IMR-90 (cell line): ENCODE measurements around the gene SLC15A3. TPM values are rescaled to one million over a fixed set of nuclear protein-coding genes. Genes with fewer than 3 reads are reported as not detected.

Experiments
- ATAC-seq: fragments of 200-7000 bp; cut with Tn5 transposase; 2 replicates; pipeline ENCODE4 v1.9.1; 2020; ENCODE audit warnings: low read depth, mild to moderate bottlenecking, moderate library complexity
- BruUV-seq: library from RNA; stranded (reverse); fragments of 400-500 nt; replicated peaks from 2 replicates; lab custom pipeline; 2021; lab: Mats Ljungman, UMichigan
- CTCF ChIA-PET: fragments of 300-600 bp; formaldehyde crosslinking; extraction: SDS; loops from one replicate; lab custom pipeline; 2021; ENCODE audit warnings: antibody characterized with exemption; lab: Yijun Ruan, JAX
- POLR2A ChIA-PET: fragments of 300-600 bp; sonication (Branson Sonifier 250); formaldehyde crosslinking; loops from one replicate; lab custom pipeline; 2022; ENCODE audit warnings: antibody characterized with exemption; ENCODE audit not compliant: unreplicated experiment; lab: Charles Lee
- DNase-seq: peaks from one replicate; pipeline ENCODE4 v3.0.0; 2013
- H2AFZ ChIP-seq: replicated peaks from 2 replicates; pipeline ENCODE3; 2013; ENCODE audit warnings: low read length, mild to moderate bottlenecking; ENCODE audit not compliant: poor library complexity
- H2AK5ac ChIP-seq: 2 replicates; pipeline ENCODE4 v1.6.1; 2013; ENCODE audit warnings: low read depth, low read length, inconsistent platforms
- H2AK9ac ChIP-seq: replicated peaks from 2 replicates; pipeline ENCODE3; 2013; ENCODE audit warnings: mild to moderate bottlenecking, low read depth, low read length, moderate library complexity; ENCODE audit not compliant: poor library complexity
- H2BK120ac ChIP-seq: 2 replicates; pipeline ENCODE4 v1.6.1; 2013; ENCODE audit warnings: low read depth, low read length, inconsistent platforms
- H2BK15ac ChIP-seq: 3 replicates; pipeline ENCODE4 v1.6.1; 2013; ENCODE audit warnings: low read depth, low read length, inconsistent platforms
- H2BK20ac ChIP-seq: 2 replicates; pipeline ENCODE4 v1.6.1; 2013; ENCODE audit warnings: low read depth, mild to moderate bottlenecking, inconsistent platforms, low read length, moderate library complexity
- H2BK5ac ChIP-seq: 2 replicates; pipeline ENCODE4 v1.6.1; 2013; ENCODE audit warnings: mild to moderate bottlenecking, low read depth, low read length, inconsistent platforms; ENCODE audit not compliant: poor library complexity, severe bottlenecking
- H3K14ac ChIP-seq: replicated peaks from 2 replicates; pipeline ENCODE4 v1.6.1; 2013; ENCODE audit warnings: low read depth, low read length, inconsistent platforms
- H3K18ac ChIP-seq: 2 replicates; pipeline ENCODE4 v1.6.1; 2013; ENCODE audit warnings: low read depth, low read length, control low read depth
- H3K23ac ChIP-seq: 2 replicates; pipeline ENCODE4 v1.6.1; 2013; ENCODE audit warnings: low read depth, low read length, inconsistent platforms
- H3K27ac ChIP-seq: 2 replicates; pipeline ENCODE4 v1.5.1; 2013; ENCODE audit warnings: mild to moderate bottlenecking, control low read depth, low read length; ENCODE audit not compliant: insufficient read depth
- H3K27me3 ChIP-seq: 2 replicates; pipeline ENCODE4 v1.6.1; 2013; ENCODE audit warnings: low read length; ENCODE audit not compliant: control insufficient read depth, insufficient read depth
- H3K36me3 ChIP-seq: 2 replicates; pipeline ENCODE4 v1.6.1; 2013; ENCODE audit warnings: low read length, mixed read lengths; ENCODE audit not compliant: control insufficient read depth, insufficient read depth
- H3K4ac ChIP-seq: 2 replicates; pipeline ENCODE4 v1.6.1; 2013; ENCODE audit warnings: low read depth, low read length, inconsistent platforms
- H3K4me1 ChIP-seq: 2 replicates; pipeline ENCODE4 v1.6.1; 2013; ENCODE audit warnings: low read length, mixed read lengths; ENCODE audit not compliant: control insufficient read depth, insufficient read depth
- H3K4me2 ChIP-seq: 2 replicates; pipeline ENCODE4 v1.6.1; 2013; ENCODE audit warnings: low read depth, mild to moderate bottlenecking, control low read depth, low read length, moderate library complexity
- H3K4me3 ChIP-seq: 2 replicates; pipeline ENCODE4 v1.5.1; 2013; ENCODE audit warnings: low read depth, mild to moderate bottlenecking, control low read depth, low read length, moderate library complexity; ENCODE audit not compliant: insufficient read depth
- H3K56ac ChIP-seq: 2 replicates; pipeline ENCODE4 v1.6.1; 2013; ENCODE audit warnings: low read length, inconsistent platforms; ENCODE audit not compliant: insufficient read depth; ENCODE audit errors: extremely low read depth
- H3K79me1 ChIP-seq, 2 experiments: 2 replicates each; pipeline ENCODE4 v1.6.1; 2013; ENCODE audit warnings: low read length in 2 of 2, inconsistent platforms in 1 of 2, low read depth in 1 of 2
- H3K9ac ChIP-seq: 2 replicates; pipeline ENCODE4 v1.6.1; 2013; ENCODE audit warnings: low read depth, low read length, control low read depth
- H3K9me1 ChIP-seq: 2 replicates; pipeline ENCODE4 v1.6.1; 2013; ENCODE audit warnings: low read length, inconsistent platforms; ENCODE audit not compliant: insufficient read depth
- H3K9me3 ChIP-seq: 2 replicates; pipeline ENCODE4 v1.6.1; 2013; ENCODE audit warnings: low read length; ENCODE audit not compliant: control insufficient read depth, insufficient read depth
- H4K20me1 ChIP-seq: 2 replicates; pipeline ENCODE4 v1.6.1; 2013; ENCODE audit warnings: low read length, inconsistent platforms; ENCODE audit not compliant: insufficient read depth
- H4K5ac ChIP-seq: 2 replicates; pipeline ENCODE4 v1.6.1; 2013; ENCODE audit warnings: mild to moderate bottlenecking, low read depth, low read length, control low read depth
- H4K8ac ChIP-seq, 2 experiments: 2 replicates each; pipeline ENCODE4 v1.6.1; 2013; ENCODE audit warnings: low read depth in 2 of 2, low read length in 2 of 2, control low read depth in 1 of 2, inconsistent platforms in 1 of 2
- H4K91ac ChIP-seq: 2 replicates; pipeline ENCODE4 v1.6.1; 2013; ENCODE audit warnings: low read depth, low read length, inconsistent platforms; ENCODE audit not compliant: insufficient read depth
- BHLHE40 ChIP-seq: fragments of 150-350 bp; IDR thresholded peaks from 2 replicates; pipeline ENCODE4 v1.6.1; 2016; ENCODE audit warnings: mild to moderate bottlenecking, low read depth, low read length
- CEBPB ChIP-seq: IDR thresholded peaks from 2 replicates; pipeline ENCODE4 v1.6.1; 2012; ENCODE audit warnings: low read depth, low read length, improper control_type of control experiment
- CTCF ChIP-seq: conservative IDR thresholded peaks from 2 replicates; pipeline ENCODE4 v1.5.1; 2012; ENCODE audit warnings: mild to moderate bottlenecking, low read depth, low read length, improper control_type of control experiment
- ELK1 ChIP-seq: fragments of 150-350 bp; IDR thresholded peaks from 2 replicates; pipeline ENCODE4 v1.6.1; 2016; ENCODE audit warnings: low read depth, mild to moderate bottlenecking, low read length, moderate library complexity, borderline replicate concordance
- FOS ChIP-seq: fragments of 150-350 bp; IDR thresholded peaks from 2 replicates; pipeline ENCODE4 v1.6.1; 2016; ENCODE audit warnings: low read depth, low read length
- MAFK ChIP-seq: IDR thresholded peaks from 2 replicates; pipeline ENCODE4 v1.6.1; 2012; ENCODE audit warnings: low read depth, low read length, improper control_type of control experiment
- MAZ ChIP-seq: IDR thresholded peaks from 2 replicates; pipeline ENCODE4 v1.6.1; 2012; ENCODE audit warnings: low read depth, mild to moderate bottlenecking, low read length, improper control_type of control experiment, moderate library complexity, borderline replicate concordance
- MXI1 ChIP-seq: IDR thresholded peaks from 2 replicates; pipeline ENCODE4 v1.6.1; 2012; ENCODE audit warnings: low read depth, mild to moderate bottlenecking, low read length, moderate library complexity, borderline replicate concordance
- NFE2L2 ChIP-seq: fragments of 150-350 bp; IDR thresholded peaks from 2 replicates; pipeline ENCODE4 v1.6.1; 2016; ENCODE audit warnings: low read depth, mild to moderate bottlenecking, low read length
- POLR2A ChIP-seq: IDR thresholded peaks from 2 replicates; pipeline ENCODE4 v1.6.1; 2012; ENCODE audit warnings: mild to moderate bottlenecking, low read depth, low read length
- RAD21 ChIP-seq: IDR thresholded peaks from 2 replicates; pipeline ENCODE4 v1.6.1; 2012; ENCODE audit warnings: low read length, improper control_type of control experiment
- RCOR1 ChIP-seq: IDR thresholded peaks from 2 replicates; pipeline ENCODE4 v1.6.1; 2012; ENCODE audit warnings: mild to moderate bottlenecking, low read length, improper control_type of control experiment; ENCODE audit not compliant: insufficient replicate concordance
- RFX5 ChIP-seq: IDR thresholded peaks from 2 replicates; pipeline ENCODE4 v1.8.0; 2012; ENCODE audit warnings: low read depth, mild to moderate bottlenecking, low read length, moderate library complexity
- SMC3 ChIP-seq: fragments of 150-350 bp; IDR thresholded peaks from 2 replicates; pipeline ENCODE4 v1.6.1; 2016; ENCODE audit warnings: low read depth, mild to moderate bottlenecking, antibody characterized with exemption, low read length, moderate library complexity
- WGBS, 2 experiments: methylation state at CpG; one replicate each; pipeline versions ENCODE4 v1.1.5 to v1.1.7; 2013; ENCODE audit warnings: missing lambda C conversion rate in 2 of 2; ENCODE audit not compliant: insufficient read length in 1 of 2; ENCODE audit errors: extremely low coverage in 2 of 2; 5-methylcytosine and 5-hydroxymethylcytosine counted together
- dilution Hi-C: fragments of 300-500 bp; cut with HindIII; formaldehyde crosslinking; loops from one replicate; pipeline ENCODE4 v1.14.3; 2018; ENCODE audit warnings: low sequenced_read_pairs; ENCODE audit not compliant: unreplicated experiment
- in situ Hi-C: fragments of 300-500 bp; cut with MboI; formaldehyde crosslinking; loops from 3 replicates; pipeline ENCODE4 v1.14.3; 2019; ENCODE audit warnings: low sequenced_read_pairs, inconsistent platforms, mixed read lengths
- intact Hi-C: fragments of 100-400 bp; cut with micrococcal nuclease; formaldehyde crosslinking; loops from 2 replicates; pipeline ENCODE4 v1.10.0; 2022
- polyA plus RNA-seq, 3 experiments: library from polyadenylated mRNA; depleted of rRNA; stranded (reverse); fragments of >200 nt; gene quantifications; 2 replicates each; pipeline ENCODE4 v1.2.3, GENCODE V29; 2012; ENCODE audit warnings: low replicate concordance in 1 of 3
- total RNA-seq: library from RNA; depleted of rRNA; stranded (reverse); fragments of >200 nt; gene quantifications from 2 replicates; pipeline ENCODE4 v1.2.3, GENCODE V29; 2012

Gene SLC15A3
- total and polyA plus RNA-seq, 2 of the 4 experiments (the other 2 are of a cell fraction): 3.2 to 4.4 TPM

GRCh38 chr11:60899046-60899936, 52.7 kb downstream of the SLC15A3 start:
- H3K79me1 ChIP-seq: peaks cover 2 to 30% of the 10 kb centered on the region in 2 experiments; a peak in 3 of 4 replicates
- H3K27me3 ChIP-seq: no peaks in the 10 kb centered on the region
- H3K27ac ChIP-seq: no peak overlapping the region
- intact Hi-C loops: loop anchor here (1.0 kb wide), 2 partner anchors 68 to 124 kb away; no protein-coding TSS in a partner anchor
- ATAC-seq (peak; percentile 99), DNase-seq (peak; percentile 73)
- dilution Hi-C loops: no loop called here
- no peak overlapping the region for H3K4me3 ChIP-seq
- H4K5ac ChIP-seq: no peak overlapping the region
- peak overlapping the region; percentile 14 for H2AFZ ChIP-seq
- no peaks in the 10 kb centered on the region for H3K9me1 ChIP-seq
- no peaks in the 10 kb centered on the region for H3K4me1 ChIP-seq
- no peak overlapping the region for H3K23ac ChIP-seq
- 75% methylated on average over 4 of the region's 12 CpGs; no CpG with 5 or more reads in 1 of the 2 experiments for WGBS, 2 experiments
- H3K4ac ChIP-seq: no peak overlapping the region
- no peak overlapping the region for H2BK15ac ChIP-seq
- no peak overlapping the region for H3K56ac ChIP-seq
- H3K4me2 ChIP-seq: no peak overlapping the region
- no peak overlapping the region for H2BK5ac ChIP-seq
- in situ Hi-C loops: loop anchor here (5.0 kb wide), 1 partner anchor 122 kb away; no protein-coding TSS in a partner anchor
- H3K9ac ChIP-seq: no peak overlapping the region
- H4K20me1 ChIP-seq: peaks cover 16% of the 10 kb centered on the region
- H2AK9ac ChIP-seq: no peak overlapping the region
- H2AK5ac ChIP-seq: no peak overlapping the region
- no peak overlapping the region for H3K14ac ChIP-seq
- H3K18ac ChIP-seq: no peak overlapping the region
- H2BK20ac ChIP-seq: no peak overlapping the region
- BruUV-seq: no TSS peak
- H4K8ac ChIP-seq: no peak overlapping the region
- no peak overlapping the region for H4K91ac ChIP-seq
- H3K9me3 ChIP-seq: no peaks in the 10 kb centered on the region
- H3K36me3 ChIP-seq: peaks cover 56% of the 10 kb centered on the region
- POLR2A ChIA-PET: no interaction called here
- CTCF ChIA-PET: interaction anchor here (0.6 to 2.0 kb wide), 15 partner anchors 10 to 276 kb away, joined by 3 to 24 read pairs (median 4); no protein-coding TSS in a partner anchor
- no peak overlapping the region for H2BK120ac ChIP-seq
- TF ChIP-seq RCOR1 (no peak), MAFK (peak; percentile 69), ELK1 (no peak), MXI1 (no peak), BHLHE40 (no peak), CTCF (peak; percentile 93), SMC3 (peak; percentile 90), RAD21 (peak; percentile 76), MAZ (no peak), FOS (no peak), CEBPB (no peak), RFX5 (no peak), NFE2L2 (peak; percentile 81), POLR2A (no peak)
